ENCODE measurements around the gene ACAA2.
"Not testable (repeated sequence)": the region's sequence is repeated elsewhere in the genome, so short reads cannot be mapped to it uniquely, and the experiment has no call there.

The ACAA2 gene

DNA sequence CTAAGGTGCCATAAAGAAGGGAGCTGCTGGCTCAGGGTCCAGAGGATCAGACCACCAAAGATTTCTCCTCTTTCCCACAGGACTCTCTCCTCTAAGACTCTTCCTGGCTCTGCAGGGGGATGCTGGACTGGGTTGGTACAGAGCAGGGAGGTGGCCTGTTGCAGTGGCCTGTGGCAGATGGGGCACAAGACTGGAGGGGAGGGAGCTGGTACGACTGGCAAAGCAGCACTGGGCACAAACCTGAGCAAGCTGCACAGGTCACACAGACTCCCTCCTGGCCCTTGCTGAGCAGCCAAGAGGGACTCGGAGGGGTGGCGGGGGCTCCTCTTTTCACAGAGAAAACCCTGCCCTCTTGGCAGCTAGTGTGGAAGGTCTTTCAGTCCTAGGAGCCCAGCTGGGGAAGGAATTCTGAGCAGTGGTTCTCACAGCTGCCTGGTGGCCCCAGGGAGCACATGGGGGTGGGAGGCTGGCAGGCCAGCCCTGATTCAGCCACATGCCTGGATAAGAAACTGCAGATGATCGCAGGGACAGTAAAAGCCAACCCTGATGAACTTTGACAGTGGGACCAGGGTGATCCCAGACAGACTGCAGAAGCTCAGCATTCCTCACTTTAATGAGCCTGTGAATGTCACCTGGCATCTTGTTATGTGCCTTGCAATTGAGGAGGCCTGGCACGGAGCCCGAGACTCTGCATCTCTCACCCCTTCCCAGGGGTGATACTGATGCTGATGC, 32.5 kb upstream of the ACAA2 start:
- H3K4me2 ChIP-seq, result no peak overlapping the region; the same call in 1 of the 2 replicates
- no peak overlapping the region for H3K4me3 ChIP-seq
- peaks cover 18% of the 10 kb centered on the region for H3K4me1 ChIP-seq
- no peaks in the 10 kb centered on the region for H3K27me3 ChIP-seq
- H3K36me3 ChIP-seq, result no peaks in the 10 kb centered on the region
- no peak overlapping the region for H3K9ac ChIP-seq
- H4K20me1 ChIP-seq, result no peaks in the 10 kb centered on the region
- H3K9me3 ChIP-seq, result no peaks in the 10 kb centered on the region
- no peak for TF ChIP-seq Cebpa-rat (IDR thresholded peaks at IDR 0.05)
- H3K27ac ChIP-seq, result no peak overlapping the region

DNA sequence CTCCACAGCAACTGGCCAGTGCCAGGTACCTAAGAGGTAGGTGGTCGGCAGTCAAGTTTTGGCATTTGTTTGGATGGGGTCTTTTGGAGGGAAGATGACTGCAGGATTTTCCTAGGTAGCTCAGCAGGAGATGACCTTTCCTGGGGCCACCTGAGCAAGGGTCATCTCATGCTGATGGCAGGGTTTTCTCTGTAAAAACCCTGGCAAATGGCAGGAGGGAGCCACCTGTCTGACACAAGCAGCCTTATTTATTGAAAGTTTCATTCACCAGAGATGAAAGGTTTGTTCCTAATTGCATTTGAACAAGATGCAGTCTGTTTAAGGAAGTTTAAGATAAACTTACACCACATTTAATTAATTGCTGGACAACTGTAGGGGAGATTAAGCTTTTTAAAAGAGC, 31.6 kb upstream of the ACAA2 start:
- Histone ChIP-seq H3K27me3 (no peaks in the 10 kb centered on the region), H3K4me3 (no peak overlapping the region), H3K4me1 (peaks cover 18% of the 10 kb centered on the region), H4K20me1 (no peaks in the 10 kb centered on the region), H3K27ac (no peak overlapping the region), H3K9ac (no peak overlapping the region), H3K4me2 (no peak overlapping the region), H3K9me3 (no peaks in the 10 kb centered on the region), H3K36me3 (no peaks in the 10 kb centered on the region)
- TF ChIP-seq Cebpa-rat (IDR thresholded peaks at IDR 0.05), result no peak

- H3K9me3 ChIP-seq, result no peaks in the 10 kb centered on the region
- H3K4me1 ChIP-seq, result peaks cover 18% of the 10 kb centered on the region
- no peak for TF ChIP-seq Cebpa-rat (IDR thresholded peaks at IDR 0.05)
- H3K4me3 ChIP-seq, result no peak overlapping the region
- no peaks in the 10 kb centered on the region for H3K36me3 ChIP-seq
- H3K27me3 ChIP-seq, result no peaks in the 10 kb centered on the region
- H4K20me1 ChIP-seq, result no peaks in the 10 kb centered on the region
- H3K27ac ChIP-seq, result no peak overlapping the region
- no peak overlapping the region for H3K9ac ChIP-seq
- H3K4me2 ChIP-seq, result no peak overlapping the region
Measured at GRCh38 chr18:49843778-49844625, 30.7 kb upstream of the ACAA2 start.

GRCh38 chr18:49843131-49843530, 29.8 kb upstream of the ACAA2 start:
- Histone ChIP-seq H3K4me2 (no peak overlapping the region), H3K4me3 (no peak overlapping the region), H3K27me3 (no peaks in the 10 kb centered on the region), H3K36me3 (no peaks in the 10 kb centered on the region), H3K27ac (no peak overlapping the region), H4K20me1 (no peaks in the 10 kb centered on the region), H3K4me1 (peaks cover 18% of the 10 kb centered on the region), H3K9ac (no peak overlapping the region), H3K9me3 (no peaks in the 10 kb centered on the region)
- no peak for TF ChIP-seq Cebpa-rat (IDR thresholded peaks at IDR 0.05)

DNA sequence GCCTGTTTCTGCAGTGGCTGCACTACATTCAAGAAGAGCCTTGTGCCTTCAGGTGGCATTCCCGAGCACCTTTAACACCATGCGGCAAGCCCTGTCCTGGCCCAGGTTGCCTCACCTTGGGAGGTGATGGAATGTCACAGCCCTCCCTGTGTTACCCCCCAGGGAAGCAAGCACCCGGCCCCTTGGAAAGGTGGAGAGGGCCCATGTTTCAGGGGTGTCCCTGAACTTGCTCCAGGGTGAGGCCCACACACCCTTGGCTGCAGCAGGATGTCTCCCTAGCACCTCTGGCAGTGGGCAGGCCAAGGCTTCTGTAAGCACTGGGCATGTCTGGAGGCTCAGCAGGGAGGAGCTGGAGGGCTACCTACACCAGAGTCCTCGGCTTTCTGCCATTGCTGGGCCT, 29.3 kb upstream of the ACAA2 start:
- Histone ChIP-seq H3K27me3 (no peaks in the 10 kb centered on the region), H3K4me1 (peaks cover 18% of the 10 kb centered on the region), H3K27ac (no peak overlapping the region), H4K20me1 (no peaks in the 10 kb centered on the region), H3K4me3 (no peak overlapping the region), H3K36me3 (no peaks in the 10 kb centered on the region), H3K4me2 (no peak overlapping the region), H3K9ac (no peak overlapping the region), H3K9me3 (no peaks in the 10 kb centered on the region)
- no peak for TF ChIP-seq Cebpa-rat (IDR thresholded peaks at IDR 0.05)

DNA sequence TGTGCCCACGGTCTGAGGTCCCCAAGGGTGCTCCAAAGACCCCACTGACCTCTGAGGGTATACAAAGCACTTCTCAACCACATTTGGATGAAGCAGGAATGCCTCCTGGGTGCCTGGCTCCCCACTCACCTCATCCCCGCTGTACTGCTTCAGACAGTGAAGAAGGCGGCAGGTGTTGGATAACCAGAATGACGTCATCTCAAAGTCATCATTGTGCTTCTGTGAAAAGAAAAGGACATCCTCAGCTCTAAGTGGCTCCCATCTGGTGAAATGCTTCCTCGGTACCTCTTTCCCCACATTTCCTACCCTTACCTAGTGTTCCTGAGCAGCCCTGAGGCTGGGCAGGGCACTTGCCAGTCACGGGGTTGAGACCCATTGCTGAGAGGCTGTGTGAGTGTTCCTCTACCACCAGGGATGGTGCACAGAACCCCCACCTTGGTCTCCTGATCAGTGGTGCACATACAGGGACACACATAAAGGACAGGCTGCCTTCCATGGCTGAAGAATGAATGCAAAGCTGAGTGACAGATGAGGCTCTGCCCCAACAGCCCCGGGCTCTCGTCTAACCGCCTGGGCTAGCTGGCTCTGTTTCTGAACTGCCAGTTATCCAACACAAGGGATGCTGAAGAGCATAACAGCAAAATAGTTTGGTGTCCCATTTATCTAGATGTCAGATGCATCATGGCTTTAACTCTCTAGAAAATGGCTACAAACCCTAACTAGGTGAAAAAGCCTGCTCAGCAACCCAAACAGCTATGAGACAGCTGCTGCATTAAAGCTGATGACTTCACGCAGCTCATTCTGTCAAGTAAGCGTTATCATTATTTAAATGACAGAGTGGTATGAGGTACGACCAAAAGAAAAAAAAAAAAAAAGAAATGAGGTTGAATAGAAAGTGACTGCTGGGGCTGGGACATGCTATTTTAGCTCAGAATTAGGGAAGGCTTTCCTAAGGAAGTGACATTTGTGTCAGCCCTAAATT, 28.2 kb upstream of the ACAA2 start:
- Histone ChIP-seq H3K4me2 (no peak overlapping the region), H3K9ac (no peak overlapping the region), H4K20me1 (no peaks in the 10 kb centered on the region), H3K27me3 (no peaks in the 10 kb centered on the region), H3K9me3 (no peaks in the 10 kb centered on the region), H3K27ac (no peak overlapping the region), H3K36me3 (no peaks in the 10 kb centered on the region), H3K4me1 (peaks cover 8% of the 10 kb centered on the region), H3K4me3 (no peak overlapping the region)
- no peak for TF ChIP-seq Cebpa-rat (IDR thresholded peaks at IDR 0.05)

DNA sequence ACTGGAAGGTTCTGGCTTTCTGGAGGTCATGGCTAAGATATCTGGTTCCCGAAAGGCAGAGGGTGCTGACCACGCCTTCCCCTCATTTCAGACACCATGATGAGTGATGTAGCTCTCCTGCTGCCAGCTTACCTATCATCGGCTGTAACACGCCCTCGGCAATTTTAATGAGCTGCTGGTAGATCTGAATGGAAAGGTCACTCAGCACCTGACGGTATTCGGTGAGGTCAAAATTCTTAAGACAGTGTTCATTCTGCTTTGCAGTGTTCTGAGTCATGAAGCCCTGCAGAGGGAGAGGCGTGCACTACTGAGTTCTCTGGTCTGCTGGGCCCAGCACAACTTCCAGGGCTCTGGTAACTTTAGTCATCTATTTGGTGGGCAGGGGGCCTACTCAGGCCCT, 25.7 kb upstream of the ACAA2 start:
- Histone ChIP-seq H3K27ac (no peak overlapping the region), H3K4me2 (no peak overlapping the region), H3K27me3 (no peaks in the 10 kb centered on the region), H3K4me1 (no peaks in the 10 kb centered on the region), H3K9me3 (no peaks in the 10 kb centered on the region), H3K4me3 (no peak overlapping the region), H4K20me1 (no peaks in the 10 kb centered on the region), H3K36me3 (no peaks in the 10 kb centered on the region), H3K9ac (no peak overlapping the region)
- TF ChIP-seq Cebpa-rat (IDR thresholded peaks at IDR 0.05), result no peak

GRCh38 chr18:49838381-49838780, 25.0 kb upstream of the ACAA2 start:
- Histone ChIP-seq H3K9ac (no peak overlapping the region), H3K9me3 (no peaks in the 10 kb centered on the region), H3K4me2 (no peak overlapping the region), H3K27me3 (no peaks in the 10 kb centered on the region), H3K27ac (no peak overlapping the region), H4K20me1 (no peaks in the 10 kb centered on the region), H3K4me1 (no peaks in the 10 kb centered on the region), H3K36me3 (no peaks in the 10 kb centered on the region), H3K4me3 (no peak overlapping the region)
- TF ChIP-seq Cebpa-rat (IDR thresholded peaks at IDR 0.05), result no peak

DNA sequence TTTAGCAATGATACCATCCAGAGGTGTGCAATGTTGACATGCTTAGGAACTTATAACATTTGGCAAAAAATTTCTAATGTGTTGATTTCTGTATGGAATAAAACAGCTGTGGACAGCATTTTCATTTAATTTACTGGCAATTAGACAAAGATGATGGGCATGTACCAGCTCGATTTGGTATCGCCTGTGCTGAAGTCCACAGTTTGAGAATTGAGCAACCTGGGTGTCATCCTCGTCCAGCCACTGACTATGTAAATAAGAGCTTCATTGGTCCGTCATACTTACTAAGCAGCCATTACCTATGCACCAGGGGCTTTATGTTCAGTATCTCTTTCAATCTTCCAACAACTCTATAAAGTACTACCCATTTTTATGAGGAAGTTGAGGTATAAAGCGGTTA, 24.6 kb upstream of the ACAA2 start:
- Histone ChIP-seq H3K27me3 (no peaks in the 10 kb centered on the region), H3K36me3 (no peaks in the 10 kb centered on the region), H3K27ac (no peak overlapping the region), H3K9me3 (no peaks in the 10 kb centered on the region), H4K20me1 (no peaks in the 10 kb centered on the region), H3K9ac (no peak overlapping the region), H3K4me2 (no peak overlapping the region), H3K4me3 (no peak overlapping the region), H3K4me1 (no peaks in the 10 kb centered on the region)
- no peak for TF ChIP-seq Cebpa-rat (IDR thresholded peaks at IDR 0.05)

DNA sequence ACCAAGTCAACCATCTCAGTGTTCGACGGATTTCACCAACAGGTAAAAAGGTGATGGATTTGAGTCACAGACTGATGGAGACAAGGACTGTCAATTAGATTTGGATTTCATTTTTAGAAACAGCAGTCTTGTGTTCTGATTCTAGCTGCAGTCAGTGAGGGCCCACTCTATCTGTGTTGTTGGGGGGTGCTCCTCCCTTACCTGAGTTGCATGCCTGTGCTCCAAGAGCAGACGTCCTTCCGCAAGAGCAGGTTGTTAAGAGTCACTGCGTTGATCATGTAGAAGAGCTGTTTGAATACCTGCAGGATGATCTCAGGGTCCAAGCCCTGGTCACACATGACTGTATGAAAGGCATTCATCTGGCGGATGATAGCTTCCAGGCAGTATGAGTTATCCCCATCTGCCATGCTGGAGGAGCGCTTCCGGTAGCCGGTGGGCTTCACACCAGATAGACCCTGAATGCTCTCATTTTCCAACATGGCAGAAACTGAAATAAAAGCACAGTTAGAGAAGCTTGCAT, 24.0 kb upstream of the ACAA2 start:
- H3K9ac ChIP-seq, H3K4me1 ChIP-seq, H3K27ac ChIP-seq, H3K4me3 ChIP-seq, H3K9me3 ChIP-seq, H3K4me2 ChIP-seq, H3K27me3 ChIP-seq, H3K36me3 ChIP-seq, H4K20me1 ChIP-seq: not testable (repeated sequence)

Data from BLaER1 (cell line).